AG09319 (cell line): ENCODE results near the gene IL21.

ENCODE experiments used
- DNase-seq: peaks from one replicate; pipeline ENCODE4 v3.0.0-alpha.2; 2010; ENCODE audit warnings: low read depth; ENCODE audit errors: extremely low read depth
- TF ChIP-seq, protein P1 (sequence below): IDR thresholded peaks from 2 replicates; pipeline ENCODE4 v1.5.1; 2011; ENCODE audit warnings: low read depth, mild to moderate bottlenecking, inconsistent platforms, low read length, moderate library complexity

The IL21 gene

DNA sequence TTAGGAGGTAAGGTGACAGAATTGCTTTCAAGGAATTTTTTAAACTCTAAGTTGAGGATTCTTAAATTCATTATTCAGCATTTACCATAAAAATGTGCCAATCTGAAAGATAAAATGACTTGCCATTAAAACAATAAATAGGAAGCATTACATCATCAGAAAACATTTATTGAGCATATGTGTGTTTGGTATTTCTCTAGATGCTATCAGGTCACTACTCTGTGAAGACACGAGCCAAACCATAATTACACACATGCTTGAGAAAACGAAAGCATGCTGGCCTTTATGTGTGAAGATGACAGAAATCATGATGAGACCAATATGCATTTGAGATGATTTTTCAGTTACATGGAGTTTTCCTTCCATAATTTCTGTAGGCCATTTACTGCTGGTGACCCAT lies 12.3 kb upstream of the IL21 start:
- TF ChIP-seq, protein P1, sequence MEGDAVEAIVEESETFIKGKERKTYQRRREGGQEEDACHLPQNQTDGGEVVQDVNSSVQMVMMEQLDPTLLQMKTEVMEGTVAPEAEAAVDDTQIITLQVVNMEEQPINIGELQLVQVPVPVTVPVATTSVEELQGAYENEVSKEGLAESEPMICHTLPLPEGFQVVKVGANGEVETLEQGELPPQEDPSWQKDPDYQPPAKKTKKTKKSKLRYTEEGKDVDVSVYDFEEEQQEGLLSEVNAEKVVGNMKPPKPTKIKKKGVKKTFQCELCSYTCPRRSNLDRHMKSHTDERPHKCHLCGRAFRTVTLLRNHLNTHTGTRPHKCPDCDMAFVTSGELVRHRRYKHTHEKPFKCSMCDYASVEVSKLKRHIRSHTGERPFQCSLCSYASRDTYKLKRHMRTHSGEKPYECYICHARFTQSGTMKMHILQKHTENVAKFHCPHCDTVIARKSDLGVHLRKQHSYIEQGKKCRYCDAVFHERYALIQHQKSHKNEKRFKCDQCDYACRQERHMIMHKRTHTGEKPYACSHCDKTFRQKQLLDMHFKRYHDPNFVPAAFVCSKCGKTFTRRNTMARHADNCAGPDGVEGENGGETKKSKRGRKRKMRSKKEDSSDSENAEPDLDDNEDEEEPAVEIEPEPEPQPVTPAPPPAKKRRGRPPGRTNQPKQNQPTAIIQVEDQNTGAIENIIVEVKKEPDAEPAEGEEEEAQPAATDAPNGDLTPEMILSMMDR, result no peak

DNA sequence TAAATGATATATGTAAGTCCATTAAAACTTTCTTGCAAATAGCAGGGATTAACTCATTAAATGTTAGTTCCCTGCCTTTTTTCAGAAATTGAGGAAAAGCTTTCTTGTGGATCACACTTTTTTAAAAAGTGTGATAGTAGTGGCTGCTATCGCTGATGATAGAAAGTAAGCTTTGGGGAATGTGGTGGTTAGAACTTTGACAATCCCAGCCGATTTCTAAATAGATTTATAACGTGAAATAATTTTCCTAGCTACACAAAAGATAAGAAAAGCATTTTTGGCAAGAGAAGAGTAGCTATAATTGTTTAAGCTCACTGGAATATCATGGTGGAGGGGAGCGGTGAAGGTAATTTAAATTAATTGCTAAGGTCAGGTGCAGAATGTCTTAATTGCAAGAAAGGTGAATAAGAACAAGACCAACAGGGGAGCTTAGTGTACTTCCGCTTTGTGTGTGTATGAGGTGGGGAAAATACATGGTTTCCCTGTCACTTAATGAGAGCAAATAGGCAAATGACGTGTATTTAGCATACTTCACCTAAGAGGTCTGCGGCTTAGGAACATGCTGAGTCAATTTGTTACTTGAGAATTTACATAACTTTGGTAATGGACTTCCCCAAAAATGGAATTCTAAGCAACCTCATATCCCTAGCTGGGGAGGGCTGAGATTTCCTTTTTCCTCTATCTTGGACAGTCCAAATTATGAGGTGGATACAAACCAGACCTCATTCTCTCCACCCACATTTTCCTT lies 11.7 kb upstream of the IL21 start:
- no peak for DNase-seq
- TF ChIP-seq, protein P1, result no peak

More for the DNA sequence above, 12.3 kb upstream of the IL21 start:
- DNase-seq, result peak; percentile 1

DNA sequence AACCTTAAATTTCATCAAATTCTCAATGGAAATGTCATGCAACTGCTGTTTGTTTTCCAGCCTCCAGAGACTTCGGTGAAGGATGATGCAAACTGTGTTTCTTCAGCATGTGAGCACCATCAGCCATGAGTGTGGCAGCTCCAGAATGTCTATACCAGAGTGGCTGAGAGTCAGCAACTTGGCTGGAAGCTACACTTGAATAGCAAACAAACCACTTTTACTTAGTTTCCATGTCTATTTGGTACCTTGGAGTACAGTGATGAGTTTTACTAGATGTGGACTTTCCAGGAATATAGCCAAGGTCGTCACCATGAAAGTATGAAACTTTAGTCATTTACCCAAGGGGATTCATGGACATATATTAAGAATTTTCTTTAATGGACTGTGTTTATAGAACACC lies 4.3 kb upstream of the IL21 start:
- TF ChIP-seq, protein P1, result no peak
- no peak for DNase-seq

DNA sequence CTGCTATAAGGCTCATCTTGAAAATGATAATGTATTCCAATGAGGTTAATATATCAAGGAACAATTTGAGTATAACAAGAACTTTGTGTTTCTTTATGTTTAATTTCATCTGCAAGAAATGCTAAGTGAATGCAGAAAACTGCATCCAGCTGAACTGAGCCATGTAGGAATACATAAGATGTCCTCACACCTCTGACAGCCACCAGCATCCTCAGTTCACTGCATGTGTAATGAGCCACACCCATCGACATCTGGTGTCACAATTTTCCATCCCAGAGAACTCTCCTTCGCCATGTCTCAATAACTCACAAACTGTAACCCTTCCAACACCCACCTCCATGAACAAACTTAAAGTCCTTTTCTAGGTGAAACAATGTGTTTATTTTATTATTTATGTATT lies 3.3 kb upstream of the IL21 start:
- TF ChIP-seq, protein P1, result no peak
- DNase-seq, result no peak

DNA sequence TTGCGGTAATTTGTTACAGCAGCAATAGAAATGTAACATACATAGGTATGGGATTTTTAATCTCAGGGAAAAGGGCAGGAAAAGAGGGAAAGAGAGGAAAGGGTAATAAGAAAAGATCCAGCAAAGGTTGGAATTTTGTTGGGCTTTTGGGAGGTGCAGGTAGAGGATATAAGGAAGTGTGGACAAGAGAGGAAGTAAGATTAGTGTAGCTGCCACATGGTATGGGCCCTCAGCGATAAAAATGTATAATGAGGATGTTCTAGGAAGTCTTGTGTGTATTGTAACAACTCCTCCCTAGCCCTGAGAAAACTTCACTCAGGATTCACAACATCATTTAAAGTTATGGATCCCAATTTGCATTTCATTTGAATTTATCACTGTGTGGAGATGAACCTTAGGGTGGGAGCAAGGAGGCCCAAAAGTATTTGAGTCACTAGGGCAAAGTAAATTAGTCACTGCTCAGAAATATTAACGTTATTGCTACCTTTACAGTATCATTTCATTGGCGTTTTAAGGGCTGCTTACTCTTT lies 2.8 kb upstream of the IL21 start:
- no peak for DNase-seq
- TF ChIP-seq, protein P1, result no peak

DNA sequence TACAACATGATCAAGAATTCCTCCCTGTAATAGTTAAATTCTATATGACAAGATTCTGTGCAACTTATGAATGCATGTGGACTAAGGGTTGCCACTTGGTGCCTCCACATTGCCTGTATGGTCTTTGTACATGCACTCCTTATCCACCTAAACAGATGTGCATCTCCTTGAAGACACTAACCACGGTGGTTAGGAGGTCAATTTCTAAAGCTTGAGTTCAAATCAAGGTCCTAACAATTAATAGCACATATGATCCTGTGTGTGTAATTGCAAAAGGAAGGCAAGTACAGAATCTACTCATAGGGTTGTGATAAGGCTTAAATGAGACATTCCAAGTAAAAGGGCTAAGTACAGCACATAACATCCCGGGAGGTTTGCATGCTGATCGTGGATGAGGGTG lies 1.5 kb upstream of the IL21 start:
- TF ChIP-seq, protein P1, result no peak
- DNase-seq, result no peak

DNA sequence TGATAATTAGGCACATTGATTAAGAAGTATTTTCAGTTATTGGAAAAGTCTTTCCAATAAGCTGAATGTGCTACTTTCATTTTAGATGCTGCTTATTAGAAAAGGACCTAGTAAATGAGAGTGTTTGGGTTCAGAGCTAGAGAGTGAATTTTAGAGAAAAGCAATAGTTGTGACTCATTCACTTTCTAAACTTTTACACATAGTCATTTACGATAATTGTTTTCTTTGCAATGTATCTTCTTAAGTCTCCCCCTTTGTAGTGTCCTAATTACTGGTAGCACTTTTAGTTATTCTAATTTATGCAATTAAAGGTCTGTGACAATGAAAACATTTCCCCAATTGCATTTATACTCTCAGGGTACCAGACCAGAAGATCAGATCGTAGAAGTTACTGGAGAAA lies 1.3 kb downstream of the IL21 start:
- no peak for DNase-seq
- TF ChIP-seq, protein P1, result no peak
